NCI-H345 treated with DMSO at 0.1 percent for 48 hours (cell line): ENCODE measurements around the gene OSGIN1.

Experiments
- DNase-seq: peaks from one replicate; lab custom pipeline; 2025; ENCODE audit not compliant: unreplicated experiment; lab: John Stamatoyannopoulos, UW

Gene OSGIN1

DNA sequence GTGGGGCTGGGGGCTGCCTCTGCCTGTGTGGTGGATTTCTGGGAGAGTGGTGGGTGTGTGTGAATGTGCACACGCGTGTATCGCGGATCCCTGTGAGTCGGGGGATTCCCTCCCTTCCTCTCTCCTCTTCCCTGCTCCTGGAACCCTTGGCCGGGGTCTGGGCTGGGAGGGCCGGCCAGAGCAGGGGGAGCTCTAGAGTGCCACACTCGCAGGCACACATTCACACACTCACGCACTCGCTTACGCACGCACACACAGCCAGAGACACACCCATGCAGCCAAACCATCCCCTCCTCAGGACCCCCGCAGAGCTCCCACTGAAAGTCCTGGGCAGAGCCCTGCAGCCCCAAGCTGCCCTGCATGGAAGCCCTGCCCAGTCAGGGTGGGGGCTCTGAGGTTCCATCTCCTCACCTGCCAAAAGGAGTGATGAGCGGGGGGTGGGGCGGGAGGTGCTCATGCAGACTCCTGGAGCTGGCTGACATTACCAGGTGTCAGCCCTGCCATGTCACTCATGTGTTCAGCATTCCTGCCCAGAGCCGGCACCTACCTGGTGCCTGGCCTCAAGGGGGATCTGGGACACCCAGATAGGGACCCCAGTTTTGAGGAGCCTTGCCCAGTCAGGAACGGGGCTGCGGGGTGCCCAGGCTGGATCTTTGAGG lies 16.9 kb downstream of the OSGIN1 start:
- no peak for DNase-seq

DNA sequence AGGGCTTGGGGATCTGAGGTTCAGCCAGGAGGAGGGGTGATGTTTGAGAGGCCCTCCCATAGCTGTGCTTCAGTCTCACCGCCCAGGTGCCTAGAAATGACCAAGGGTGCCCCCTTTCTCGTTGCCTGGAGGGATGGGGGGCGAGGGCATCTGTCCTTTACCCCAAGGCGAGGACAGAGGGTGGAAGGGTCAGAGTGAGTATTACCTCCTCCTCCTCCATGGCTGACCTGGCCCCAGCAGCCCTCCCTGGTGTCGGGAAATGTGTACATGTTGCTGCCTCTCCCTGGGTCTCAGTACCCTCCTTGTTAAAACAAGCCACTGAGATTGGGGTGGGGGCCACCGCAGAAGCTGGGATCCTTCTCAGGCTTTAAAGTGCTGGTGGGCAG lies 17.4 kb downstream of the OSGIN1 start:
- no peak for DNase-seq

DNA sequence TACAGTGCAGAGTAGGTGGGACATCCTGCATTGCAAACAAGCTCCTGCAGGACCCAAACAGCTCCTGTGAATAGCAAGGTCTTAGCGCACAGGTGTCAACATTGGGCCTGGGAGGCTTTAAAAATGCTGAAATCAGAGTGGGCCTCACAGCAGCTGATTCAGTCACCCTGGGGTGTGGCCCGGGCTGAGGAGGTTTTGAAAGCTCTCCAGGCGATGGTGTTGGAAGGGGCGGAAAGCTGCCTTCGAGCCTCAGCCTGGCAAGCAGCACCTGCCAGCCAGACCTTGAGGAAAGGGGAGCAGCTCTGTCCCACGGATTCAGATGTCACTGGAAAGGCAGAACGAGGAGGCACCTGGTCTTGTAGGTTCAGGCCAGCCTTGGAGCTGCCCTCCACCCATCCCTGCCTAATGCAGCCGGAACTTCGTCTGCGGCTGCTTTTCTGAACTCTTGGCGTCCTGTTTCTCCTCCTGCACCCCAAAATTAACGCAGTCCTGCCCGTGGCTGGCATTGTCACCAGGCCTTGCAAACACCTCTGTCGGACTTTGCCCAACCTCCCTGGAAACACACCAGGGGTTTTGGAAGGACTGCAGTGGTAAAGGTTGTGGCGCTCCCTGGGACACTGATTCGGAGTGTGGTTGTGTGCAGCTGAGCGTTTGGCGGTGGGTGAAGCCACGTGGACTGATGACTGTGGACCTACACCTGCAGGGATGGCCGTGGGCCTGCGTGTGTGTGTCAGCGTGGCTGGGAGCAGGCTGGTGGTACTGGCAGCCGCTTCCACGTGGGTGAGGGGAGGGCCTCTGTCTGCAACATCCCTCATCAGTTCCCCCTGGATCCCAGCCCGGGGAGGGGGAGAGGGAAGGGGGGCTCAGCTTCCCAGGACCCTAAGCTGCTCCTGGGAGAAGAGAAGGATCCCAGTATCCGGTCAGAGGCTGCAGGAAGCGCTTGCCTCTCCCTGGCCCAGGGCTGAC lies 18.4 kb downstream of the OSGIN1 start:
- DNase-seq: no peak

DNA sequence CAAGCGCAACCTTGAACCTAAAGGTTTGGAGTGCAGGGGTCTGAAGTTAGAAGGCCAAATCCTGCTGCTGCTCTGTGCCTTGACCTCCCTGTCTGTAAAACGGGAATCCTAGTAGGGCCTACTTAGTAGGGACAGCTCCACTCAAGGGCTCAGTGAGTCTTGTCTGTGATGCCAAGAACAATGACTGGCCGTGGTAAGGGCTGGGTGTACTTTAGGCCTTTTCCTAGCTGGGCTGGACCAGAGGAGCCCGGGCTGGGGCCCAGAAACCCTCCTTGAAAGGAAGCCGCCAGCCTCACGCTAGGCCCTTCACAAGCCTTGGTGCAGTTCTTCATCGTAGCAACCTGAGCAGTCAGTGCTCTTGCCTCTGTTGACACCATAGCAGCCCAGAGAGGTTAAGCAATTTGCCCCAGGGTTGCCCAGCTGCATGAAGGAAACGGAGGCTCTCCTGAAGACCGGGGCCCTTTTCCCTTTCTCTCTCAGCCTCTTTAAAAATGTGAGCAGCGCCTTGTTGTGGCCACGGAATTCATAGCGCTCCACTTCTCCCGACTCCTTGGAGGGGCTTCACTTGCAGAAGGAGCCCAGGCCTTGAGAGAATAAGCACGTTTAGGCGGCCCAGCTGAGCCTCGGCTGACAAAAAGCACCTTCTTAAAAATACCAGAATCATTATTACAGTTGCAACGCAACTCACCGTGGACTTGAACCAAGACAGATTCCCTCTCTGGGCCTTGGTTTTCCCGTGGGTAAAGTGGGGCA lies 19.4 kb downstream of the OSGIN1 start:
- DNase-seq: no peak

DNA sequence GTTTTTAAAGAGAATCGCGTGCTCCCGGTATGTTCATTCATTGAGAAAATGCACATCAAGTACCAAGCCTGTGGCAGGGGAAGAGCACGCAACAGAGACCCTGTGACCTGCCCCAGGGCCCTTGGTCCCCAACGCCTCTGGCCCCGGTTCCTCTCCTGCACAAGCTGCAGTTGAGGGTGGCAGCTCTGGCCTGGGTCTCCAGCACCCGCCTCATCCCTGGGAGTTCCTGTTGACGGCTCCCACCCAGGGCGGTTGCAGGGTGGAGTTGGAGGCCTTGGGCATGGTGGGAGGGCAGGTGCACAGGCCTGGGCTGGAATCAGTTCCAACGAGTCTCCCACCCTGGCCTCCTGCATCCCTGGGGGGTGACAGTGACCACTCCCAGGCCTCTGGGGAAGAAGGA lies 20.0 kb downstream of the OSGIN1 start:
- no peak for DNase-seq

DNA sequence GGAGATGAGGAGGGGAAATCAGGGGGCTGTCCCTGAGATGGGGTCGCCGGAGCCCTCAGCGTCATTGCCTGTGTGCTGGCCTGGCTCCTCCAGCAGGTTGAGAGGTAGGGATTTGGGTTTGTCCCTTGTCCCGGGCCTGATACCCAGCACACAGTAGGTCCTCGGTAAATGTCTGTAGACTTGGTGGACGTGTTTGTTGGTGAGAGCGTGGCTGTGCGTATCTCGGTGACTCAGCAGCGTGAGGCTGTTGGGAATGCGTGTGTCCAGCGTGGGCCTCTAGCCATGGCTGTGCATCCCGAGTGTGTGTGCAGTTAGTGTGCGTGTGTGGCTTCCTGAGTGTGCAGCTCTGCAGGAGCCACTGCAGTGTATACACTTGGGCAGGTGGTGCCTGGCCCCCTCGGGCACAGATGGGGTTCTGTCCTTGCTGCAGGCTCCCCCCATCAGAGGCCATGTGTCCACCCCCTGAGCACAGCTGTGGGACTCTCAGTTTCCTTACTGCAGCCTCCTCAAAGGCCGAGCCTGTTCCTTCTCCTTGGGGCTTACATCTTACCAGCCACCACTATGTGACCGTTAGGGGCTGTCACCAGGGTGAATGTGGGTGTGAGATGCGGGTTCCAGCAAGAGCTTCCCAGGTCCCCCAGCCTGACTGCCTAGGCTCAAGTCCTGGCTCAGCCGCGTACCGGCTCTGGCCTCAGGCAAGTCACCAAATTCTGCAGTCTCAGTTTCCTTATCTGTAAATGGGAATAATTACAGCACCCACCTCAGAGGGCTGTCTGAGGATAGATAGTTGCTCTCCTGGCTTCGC lies 20.7 kb downstream of the OSGIN1 start:
- DNase-seq: no peak

DNA sequence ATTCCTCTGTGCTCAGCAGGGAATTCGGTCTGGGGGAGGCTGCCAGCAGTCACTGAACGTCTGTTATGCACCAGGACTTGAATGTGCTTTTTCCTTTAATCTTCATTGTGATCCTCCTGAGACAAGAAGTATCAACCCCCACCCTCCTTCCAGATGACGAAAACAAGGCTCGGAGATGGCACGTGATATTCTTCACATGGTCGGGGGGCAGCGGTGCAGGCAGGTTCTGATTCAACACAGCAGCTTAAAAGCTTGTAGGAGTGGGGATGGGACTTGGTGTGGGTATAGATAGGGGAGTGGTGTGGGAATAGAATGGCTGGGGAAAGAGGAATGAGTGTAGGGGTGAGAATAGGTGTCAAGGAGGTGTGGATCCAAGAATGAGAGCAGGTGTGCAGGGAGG lies 21.4 kb downstream of the OSGIN1 start:
- no peak for DNase-seq

DNA sequence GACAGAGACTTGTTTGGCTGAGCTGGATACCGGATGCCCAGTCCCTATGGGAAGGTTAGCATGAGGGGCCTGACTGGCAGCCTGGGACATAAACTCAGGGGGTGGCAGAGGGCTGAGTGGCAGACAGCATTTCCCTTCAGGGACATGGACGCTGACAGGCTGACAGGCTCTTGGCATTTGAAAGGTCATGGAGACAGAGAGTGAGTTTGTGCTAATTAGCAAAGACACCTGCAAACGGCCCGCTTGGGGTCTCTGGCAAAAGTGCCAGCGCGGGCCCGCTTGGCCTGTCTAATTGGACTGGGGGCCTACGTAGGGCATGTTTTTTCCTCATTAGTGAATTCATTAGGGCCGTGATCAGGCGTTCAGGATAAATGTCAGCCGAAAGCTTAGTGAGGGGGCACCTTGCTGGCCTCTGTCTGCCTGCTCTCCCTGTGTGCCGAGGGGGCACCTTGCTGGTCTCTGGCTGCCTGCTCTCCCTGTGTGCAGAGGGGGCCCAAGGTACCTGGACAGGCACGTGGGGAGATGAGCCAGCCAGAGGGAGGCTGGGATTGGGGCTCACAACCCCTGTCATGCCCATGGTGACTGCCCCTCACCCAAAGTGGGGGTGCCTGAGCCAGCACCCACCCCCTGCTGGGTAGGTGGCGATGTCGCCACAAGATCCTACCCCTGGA lies 22.7 kb downstream of the OSGIN1 start:
- DNase-seq: no peak

DNA sequence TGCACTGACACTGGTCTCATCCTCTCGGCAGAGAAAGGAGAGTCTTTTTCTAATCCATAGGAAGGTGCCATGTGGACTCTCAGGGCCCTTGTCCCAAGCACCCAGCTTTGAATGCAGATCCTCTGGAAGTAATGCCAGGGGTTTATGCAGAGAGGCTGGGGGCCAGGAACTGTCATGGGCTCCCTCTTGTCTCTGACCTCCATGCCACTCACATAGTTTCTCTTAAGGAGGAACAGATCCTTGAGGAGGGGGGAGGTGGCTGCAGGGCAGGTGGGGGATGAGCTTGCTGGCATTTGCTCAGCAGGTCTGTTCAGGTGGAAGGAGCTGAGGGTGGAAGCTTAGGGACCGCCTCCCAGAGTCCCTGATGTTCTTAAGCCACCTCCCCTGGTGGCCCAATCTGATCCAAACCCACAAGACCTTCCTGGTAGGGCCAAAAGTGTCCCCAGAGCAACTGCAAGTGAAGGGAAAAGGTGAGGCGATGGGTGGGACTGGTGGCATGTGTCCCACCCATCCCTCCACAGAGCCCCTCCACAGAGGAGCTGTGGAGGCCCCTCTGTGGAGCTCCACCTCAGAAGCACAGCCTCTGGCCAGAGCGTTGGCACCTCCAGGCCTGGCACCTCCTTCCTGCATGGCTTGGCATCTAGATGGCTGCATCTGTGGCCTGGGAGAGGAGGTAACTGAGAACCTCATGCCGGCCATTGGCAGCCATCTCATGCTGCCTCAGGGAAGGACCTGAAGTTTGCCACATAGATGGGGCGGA lies 24.2 kb downstream of the OSGIN1 start:
- no peak for DNase-seq

DNA sequence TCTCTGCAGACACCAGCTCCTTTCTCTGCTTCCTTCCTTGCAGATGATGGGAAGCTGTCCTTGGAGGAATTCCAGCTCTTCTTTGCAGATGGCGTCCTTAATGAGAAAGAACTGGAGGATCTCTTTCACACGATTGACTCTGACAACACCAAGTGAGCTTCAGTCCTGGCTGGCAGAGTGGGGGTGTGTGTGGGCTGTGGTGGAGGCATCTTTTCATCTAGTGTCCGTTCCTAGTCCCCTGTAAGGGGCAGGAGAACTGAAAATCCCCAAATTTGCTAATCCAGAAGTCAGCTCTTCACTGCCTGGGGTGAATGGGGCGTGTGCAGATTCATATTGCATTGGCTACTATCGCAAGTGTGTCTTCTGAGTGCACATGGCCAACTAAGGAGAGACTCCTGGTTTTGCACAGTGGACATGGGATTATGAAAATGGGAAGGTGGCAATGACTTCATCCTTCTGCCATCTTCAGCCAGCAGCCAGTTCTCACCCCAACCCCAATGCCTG lies 25.4 kb downstream of the OSGIN1 start:
- DNase-seq: no peak

DNA sequence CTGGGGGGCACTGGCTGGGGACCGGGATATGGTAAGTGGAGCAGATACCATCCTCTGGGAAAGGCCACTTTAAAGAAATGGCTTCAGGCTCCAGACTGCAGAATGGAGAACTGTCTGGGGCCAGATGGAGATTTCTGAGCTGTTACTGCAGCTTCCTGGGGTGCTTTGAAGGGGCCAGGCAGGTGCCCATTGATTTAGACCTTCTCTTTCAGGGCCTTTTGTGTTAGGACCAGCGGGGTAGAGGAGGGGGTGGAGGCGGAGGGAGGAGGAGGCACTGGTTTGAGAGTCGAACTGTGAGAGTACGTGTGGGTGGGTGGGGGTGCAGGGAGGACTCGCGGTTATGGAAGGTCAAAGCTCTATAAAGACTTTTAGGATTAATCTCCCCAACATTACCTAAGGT lies 26.4 kb downstream of the OSGIN1 start:
- DNase-seq: no peak

DNA sequence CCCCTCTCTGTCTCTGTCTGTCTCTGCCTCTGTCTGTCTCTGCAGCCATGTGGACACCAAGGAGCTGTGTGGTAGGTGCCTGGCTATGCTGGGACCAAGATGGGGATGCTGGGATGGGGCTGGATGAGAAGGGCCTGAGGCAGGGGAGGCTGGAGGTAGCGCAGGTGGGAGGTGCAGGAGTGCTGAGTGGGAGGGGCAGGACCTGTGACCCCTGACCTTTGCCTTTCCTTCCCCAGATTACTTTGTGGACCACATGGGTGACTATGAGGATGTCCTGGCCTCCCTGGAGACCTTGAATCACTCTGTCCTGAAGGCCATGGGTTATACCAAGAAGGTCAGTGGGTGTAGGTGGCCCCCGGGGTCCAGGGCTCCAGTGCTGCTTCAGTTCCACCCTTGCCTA lies 27.8 kb downstream of the OSGIN1 start:
- DNase-seq: no peak

DNA sequence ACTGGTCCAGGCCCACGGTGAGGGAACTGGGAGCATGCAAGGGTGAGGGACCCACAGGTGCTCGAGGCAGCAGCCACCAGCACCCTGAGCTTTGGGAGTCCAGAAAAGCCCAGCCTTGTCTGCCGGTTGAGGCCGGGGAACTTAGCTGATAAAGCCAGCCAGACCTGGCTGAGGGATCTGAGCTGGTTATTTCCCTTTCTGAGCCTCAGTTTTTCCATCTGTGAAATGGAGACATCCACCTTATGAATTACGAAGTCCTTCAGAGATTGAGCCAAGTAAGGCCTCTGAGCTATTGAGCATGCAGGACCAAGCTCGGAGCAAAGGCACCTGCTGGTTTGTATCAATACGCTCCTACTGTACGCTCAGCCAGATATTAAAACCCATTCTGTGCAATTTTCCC lies 28.8 kb downstream of the OSGIN1 start:
- no peak for DNase-seq

DNA sequence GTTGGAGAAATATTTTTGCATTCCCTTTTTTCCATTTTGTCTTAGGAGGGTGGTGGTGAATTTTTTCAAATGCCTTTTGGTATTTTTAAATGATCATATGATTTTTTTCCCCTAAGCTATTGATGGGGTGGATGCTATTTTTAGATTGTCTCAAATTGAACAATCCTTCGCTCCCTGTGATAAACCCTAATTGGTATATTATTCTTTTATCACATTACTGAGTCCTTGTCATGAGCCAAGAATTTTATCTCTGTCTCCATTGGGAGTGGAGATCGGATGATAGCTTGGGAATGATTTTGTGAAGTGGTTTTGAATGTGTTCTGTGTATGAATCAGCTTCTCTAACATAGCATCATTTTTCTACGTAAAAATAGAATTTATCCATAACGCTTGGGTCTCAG lies 30.5 kb downstream of the OSGIN1 start:
- DNase-seq: no peak

DNA sequence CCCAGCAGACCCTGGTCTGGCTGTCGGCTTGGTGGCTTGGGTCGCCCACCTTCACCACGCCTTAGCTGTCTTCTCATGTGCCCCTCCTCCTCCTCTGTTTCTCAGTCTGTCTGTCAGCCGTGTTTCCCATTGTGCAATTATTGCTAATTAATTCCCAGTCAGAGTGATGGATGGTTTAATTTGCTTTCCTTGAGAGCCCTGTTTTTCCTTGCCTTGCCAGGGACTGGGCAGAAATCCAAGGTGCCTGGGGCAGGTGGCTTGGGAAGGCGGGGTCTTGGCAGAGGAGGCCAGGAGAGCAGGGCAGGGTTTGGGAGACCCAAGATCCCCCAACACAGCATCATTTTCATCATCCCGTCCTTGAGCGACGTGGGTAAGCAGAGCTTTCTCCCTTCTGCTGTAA lies 36.3 kb downstream of the OSGIN1 start:
- DNase-seq: no peak

DNA sequence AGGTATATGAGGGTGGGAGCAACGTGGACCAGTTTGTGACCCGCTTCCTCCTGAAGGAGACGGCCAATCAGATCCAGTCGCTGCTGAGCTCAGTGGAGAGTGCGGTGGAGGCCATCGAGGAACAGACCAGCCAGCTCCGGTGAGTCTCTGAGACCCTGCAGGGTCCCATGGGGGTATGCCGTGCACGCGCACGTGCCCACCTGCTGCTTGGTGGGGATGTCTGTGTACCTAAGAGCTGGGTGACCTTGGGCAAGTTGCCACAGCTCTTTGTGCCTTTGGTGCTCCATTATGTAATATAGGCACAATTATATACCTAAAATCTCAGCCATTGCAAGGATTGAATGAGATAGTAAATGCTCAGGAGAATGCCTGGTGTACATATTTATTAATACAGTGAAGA lies 37.5 kb downstream of the OSGIN1 start:
- DNase-seq: no peak

DNA sequence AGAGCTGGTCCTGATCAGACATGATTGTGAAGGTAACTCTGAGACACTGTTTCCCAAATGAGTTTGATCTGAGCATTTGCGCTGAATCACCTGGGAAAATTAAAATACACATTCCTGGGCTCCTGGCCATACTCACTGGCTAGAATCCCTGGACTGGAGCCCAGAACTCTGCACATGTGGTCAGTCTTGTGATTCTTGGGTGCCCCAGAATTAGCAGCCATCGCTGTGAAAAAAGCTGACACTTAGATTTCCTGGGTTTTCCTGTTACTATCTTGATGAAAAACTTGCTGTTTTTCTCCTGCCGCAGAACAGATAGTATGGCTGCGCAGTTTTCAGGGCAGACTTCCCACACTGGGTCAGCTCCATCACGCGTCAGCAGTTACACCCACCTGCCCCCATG lies 39.6 kb downstream of the OSGIN1 start:
- no peak for DNase-seq

DNA sequence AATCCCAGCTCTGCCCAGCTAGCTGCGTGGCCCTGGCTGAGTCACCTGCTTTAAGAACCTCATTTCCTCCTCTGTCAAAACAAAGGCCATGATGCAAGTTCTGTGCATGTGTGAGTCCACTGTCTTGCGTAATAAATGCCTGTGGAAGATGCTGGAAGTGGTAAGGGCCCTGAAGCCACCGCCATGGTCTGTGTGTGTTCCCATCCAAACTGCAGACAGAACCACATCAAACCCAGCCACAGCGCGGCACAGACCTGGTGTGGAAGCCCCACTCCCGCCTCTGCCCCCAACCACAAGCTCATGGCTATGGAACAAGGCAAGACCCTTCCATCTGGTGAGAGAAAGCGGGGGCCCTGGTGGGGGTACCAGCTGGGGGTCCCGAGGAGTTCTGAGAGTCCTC lies 41.0 kb downstream of the OSGIN1 start:
- DNase-seq: no peak

DNA sequence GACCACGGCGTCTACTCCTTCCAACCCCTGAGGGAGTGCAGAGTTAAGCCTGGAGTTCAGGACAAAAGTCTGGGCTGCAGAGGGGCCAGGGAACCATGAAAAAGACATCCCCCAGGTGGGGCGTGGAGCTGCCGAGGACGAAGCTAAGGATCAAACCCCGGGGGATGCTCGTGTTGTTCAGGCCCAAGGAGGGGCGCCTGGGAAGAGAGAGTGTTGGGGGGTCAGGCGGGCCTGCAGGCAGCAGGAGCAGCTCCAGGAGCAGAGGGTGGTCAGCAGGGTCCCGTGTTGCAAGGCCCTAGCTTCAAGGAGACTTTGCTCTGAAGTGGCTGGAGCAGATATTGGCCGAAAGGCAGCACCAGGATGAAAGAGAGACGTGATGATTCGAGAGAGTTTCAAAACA lies 41.7 kb downstream of the OSGIN1 start:
- DNase-seq: no peak

DNA sequence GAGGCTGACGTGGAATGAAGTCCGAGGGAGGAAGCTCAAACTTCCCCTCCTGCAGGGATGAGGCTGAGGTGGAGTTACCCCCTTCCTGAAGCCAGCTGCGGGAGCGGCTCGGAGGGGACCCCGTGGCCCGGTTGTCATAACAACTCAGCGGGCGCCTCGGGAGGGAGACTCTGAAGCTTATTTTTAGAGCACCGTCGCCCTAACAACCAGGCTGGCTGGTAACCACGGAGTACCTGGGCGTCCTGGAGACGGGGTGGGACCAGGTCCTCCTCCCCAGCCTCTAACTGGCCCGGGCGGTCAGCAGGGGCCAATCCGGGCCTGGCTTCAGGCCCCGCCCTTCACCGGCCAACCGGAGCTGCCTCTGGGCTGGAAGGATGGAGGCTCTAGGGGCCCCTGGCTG lies 42.7 kb downstream of the OSGIN1 start:
- peak; percentile 51 for DNase-seq
